Vagina (tissue), 2 donors: ENCODE results near the gene KIF5B.

Source experiments
- CTCF ChIP-seq, 3 experiments: fragments of 450-650 bp in 2 of 3; fragments of 200-600 bp in 1 of 3; sonication (generic) in 1 of 3; IDR thresholded peaks; one replicate each; pipeline ENCODE4 v1.5.1; 2017 to 2019; ENCODE audit warnings: antibody characterized with exemption in 3 of 3, mild to moderate bottlenecking in 2 of 3, moderate library complexity in 2 of 3
- POLR2A ChIP-seq, 2 donors: fragments of 450-650 bp; IDR thresholded peaks; one replicate each; pipeline ENCODE4 v1.6.1; 2017; ENCODE audit warnings: antibody characterized with exemption in 2 of 2, mild to moderate bottlenecking in 2 of 2, moderate library complexity in 2 of 2
- POLR2AphosphoS5 ChIP-seq, 2 donors: sonication (generic); formaldehyde crosslinking; IDR thresholded peaks; one replicate each; pipeline ENCODE4 v1.9.0; 2017; ENCODE audit warnings: antibody characterized with exemption in 2 of 2, mild to moderate bottlenecking in 2 of 2, low read depth in 1 of 2; ENCODE audit not compliant: insufficient read depth in 1 of 2

DNA sequence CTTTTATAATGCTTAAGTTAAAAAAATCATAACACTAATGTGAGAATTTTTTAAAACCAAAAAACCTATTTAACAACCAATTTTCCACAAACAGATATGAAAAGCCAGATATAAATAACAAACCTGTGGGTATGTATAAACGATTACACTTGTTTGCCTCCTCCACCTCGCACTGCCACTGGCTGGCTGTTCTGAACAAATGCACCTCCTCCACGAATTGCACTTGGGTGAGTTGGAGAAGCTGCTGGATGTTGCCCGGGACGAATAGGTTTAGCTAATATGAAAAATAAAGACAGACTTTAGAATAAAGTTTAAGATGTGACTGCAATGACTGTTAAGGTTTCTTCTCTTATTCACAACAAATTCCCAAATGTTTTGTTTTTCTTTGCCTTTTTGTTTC is 40.8 kb downstream of the KIF5B start:
- no peak for TF ChIP-seq CTCF (IDR thresholded peaks at IDR 0.05)
- TF ChIP-seq POLR2A (IDR thresholded peaks at IDR 0.05): no peak
- TF ChIP-seq POLR2AphosphoS5 (IDR thresholded peaks at IDR 0.05; ENCODE audit: insufficient read depth in 1 of 2, low read depth in 1 of 2): no peak
